ENCODE measurements around the gene ATXN7. TPM values are rescaled to one million over a fixed set of nuclear protein-coding genes. Genes with fewer than 3 reads are reported as not detected.

Gene ATXN7
- polyA plus RNA-seq, 1 experiment: 10.7 TPM

Small RNA genes within 50 kb of the gene (small RNA-seq; reads per million reads assigned to genes)
- not detected for gene SCAANT1 (ENCODE audit: insufficient read length, low read depth)

Other genes with a start within 250 kb of the ATXN7 start
- not detected in 2 replicates for gene SNTN, start 211.2 kb upstream of the ATXN7 start, polyA plus RNA-seq (2011; rRNA removed)
- gene C3orf49, start 44.6 kb upstream of the ATXN7 start, polyA plus RNA-seq (2011; rRNA removed): not detected in 2 replicates
- gene THOC7, start 62 bp upstream of the ATXN7 start, polyA plus RNA-seq (2011; rRNA removed): 71.0 and 84.3 TPM in 2 replicates
- gene SCAANT1, start 48.5 kb downstream of the ATXN7 start, polyA plus RNA-seq (2011; rRNA removed): not detected in 2 replicates
- 69.4 and 83.6 TPM in 2 replicates for gene PSMD6, start 159.6 kb downstream of the ATXN7 start, polyA plus RNA-seq (2011; rRNA removed)

Measured in AG04450 (cell line).